GM10248 (cell line): ENCODE measurements around the gene ESYT1.

Experiments used
- CTCF ChIA-PET: fragments of 300-600 bp; sonication (Branson Sonifier 250); formaldehyde crosslinking; extraction: SDS; loops from one replicate; lab custom pipeline; 2021; ENCODE audit warnings: antibody characterized with exemption; lab: Yijun Ruan, JAX
- POLR2A ChIA-PET: fragments of 350-650 bp; sonication (Branson Sonifier 250); formaldehyde crosslinking; extraction: SDS; loops from one replicate; lab custom pipeline; 2020; ENCODE audit warnings: antibody characterized with exemption; lab: Yijun Ruan, JAX
- DNase-seq: peaks from one replicate; pipeline ENCODE4 v3.0.0; 2012; ENCODE audit errors: extremely low spot score
- CTCF ChIP-seq: IDR thresholded peaks from 2 replicates; pipeline ENCODE4 v1.5.1; 2012; ENCODE audit warnings: mild to moderate bottlenecking, low read depth; ENCODE audit errors: extremely low read depth, missing control alignments, control extremely low read depth

ESYT1 gene

GRCh38 chr12:56152132-56152755 is 24.2 kb downstream of the ESYT1 start, which contains the start of gene MYL6B:
Gene MYL6B, plus strand, starts transcription at chr12:56152587. Its CDS starts 1,332 bp downstream, at chr12:56153919.
- ChIA-PET POLR2A (interaction anchor here (0.6 to 1.0 kb wide), 3 partner anchors 24 to 97 kb away, joined by 3 to 4 read pairs (median 3); partner anchors contain the start of genes ESYT1 and ZC3H10), CTCF (interaction anchor here (0.8 to 1.4 kb wide), 5 partner anchors 11 to 48 kb away, joined by 3 to 7 read pairs (median 4); partner anchors contain the start of genes PA2G4, SMARCC2 and ZC3H10)
- DNase-seq = peak; percentile 95
- no peak for TF ChIP-seq CTCF

DNA sequence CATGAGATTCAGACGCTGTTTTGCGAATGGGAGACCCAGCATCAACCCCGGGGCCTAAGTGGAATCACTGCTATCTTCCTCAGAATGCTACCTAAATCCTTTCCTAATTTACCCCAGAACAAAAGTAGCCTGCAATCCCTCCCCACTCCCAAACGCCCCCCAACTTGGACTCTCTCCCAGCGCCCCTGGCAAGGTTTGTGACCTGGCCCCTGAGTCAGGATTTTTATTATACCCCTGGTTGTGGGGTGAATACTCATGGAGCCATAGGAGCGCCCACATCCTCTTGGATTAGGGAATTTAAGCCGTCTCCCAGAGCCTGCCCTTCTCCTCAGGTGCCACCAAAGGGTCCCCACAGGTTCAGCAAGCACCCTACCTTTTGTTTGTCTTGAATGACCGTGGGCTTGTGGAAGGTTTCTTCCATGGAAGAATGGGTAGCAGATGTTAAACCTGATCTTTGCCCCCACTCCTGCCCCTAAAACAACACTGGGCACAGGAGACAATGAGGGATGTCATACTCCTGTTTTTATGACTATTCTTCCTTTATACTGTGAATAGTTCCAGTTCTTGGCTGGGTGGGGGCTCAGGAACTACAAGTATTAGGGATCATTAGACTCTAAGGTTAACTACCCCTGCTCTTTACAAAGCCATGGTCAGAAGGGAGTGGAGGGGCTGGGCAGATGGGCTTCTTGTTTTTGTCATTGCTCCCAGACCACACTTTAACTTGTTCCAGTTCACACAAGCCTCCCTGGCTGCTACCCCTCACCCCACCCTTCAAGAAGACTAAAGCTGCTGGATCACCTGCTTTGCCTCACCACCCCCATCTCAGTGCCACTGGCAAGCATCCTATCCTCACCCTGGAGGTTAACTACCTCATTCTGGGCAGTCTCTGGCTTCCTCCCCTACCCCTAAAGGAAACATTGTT is 24.9 kb downstream of the ESYT1 start:
- DNase-seq = no peak
- ChIA-PET POLR2A (no interaction called here), CTCF (interaction anchor here (3.8 kb wide), 1 partner anchor 34 kb away, joined by 16 read pairs; the partner anchor contains the start of gene ZC3H10)
- no peak for TF ChIP-seq CTCF

GRCh38 chr12:56153678-56154065 is 25.6 kb downstream of the ESYT1 start:
- POLR2A ChIA-PET = no interaction called here
- DNase-seq = no peak
- CTCF ChIA-PET = interaction anchor here (1.0 to 3.8 kb wide), 3 partner anchors 14 to 36 kb away, joined by 3 to 16 read pairs (median 6); partner anchors contain the start of genes SMARCC2 and ZC3H10
- no peak for TF ChIP-seq CTCF

DNA sequence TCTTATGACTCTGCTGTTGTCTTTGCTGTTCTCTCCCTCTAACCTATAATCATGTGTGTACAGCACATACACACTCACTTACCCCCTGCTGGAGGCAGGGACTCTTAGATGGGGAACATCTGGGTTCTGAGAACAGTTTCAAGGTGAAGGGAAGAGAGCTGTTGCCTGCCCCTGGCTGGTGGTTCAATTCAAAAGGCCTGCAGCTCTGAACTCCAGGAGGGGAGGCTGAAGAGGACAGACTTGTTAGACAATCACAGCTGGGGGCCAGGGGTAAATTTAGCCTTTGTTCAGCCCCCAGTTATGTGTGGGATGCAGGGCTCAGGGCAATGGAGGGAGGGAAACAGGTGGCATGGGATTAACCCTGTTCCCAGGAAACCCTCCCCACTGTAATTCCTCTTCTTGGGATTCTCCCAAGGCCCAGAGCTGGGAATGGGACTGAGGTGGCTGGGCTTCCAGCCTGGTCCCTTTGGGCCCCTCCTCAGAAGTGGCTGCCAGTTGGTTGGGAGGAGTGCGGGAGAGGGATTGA is 26.2 kb downstream of the ESYT1 start:
- ChIA-PET CTCF (interaction anchor here (1.0 to 3.8 kb wide), 4 partner anchors 14 to 38 kb away, joined by 3 to 16 read pairs (median 4); partner anchors contain the start of genes SMARCC2 and ZC3H10), POLR2A (interaction anchor here (0.9 kb wide), 1 partner anchor 36 kb away, joined by 3 read pairs; the partner anchor contains the start of gene ZC3H10)
- no peak for TF ChIP-seq CTCF
- no peak for DNase-seq

DNA sequence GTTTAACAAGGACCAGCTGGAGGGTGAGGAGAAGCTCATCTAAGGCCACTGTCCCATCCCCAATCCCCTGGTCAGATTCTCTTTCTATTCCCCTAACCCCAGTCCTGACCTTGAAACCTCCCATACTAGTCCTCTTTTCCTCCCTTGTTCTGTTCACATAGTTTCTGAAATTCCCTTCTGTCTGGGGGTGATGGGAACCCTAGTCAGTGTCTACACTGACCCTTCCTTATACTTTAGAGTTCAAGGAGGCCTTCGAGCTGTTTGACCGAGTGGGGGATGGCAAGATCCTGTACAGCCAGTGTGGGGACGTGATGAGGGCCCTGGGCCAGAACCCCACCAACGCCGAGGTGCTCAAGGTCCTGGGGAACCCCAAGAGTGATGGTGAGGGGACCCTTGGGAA is 26.8 kb downstream of the ESYT1 start:
- DNase-seq = no peak
- no peak for TF ChIP-seq CTCF
- ChIA-PET POLR2A (interaction anchor here (0.9 kb wide), 1 partner anchor 37 kb away, joined by 3 read pairs; the partner anchor contains the start of gene ZC3H10), CTCF (interaction anchor here (1.0 to 3.8 kb wide), 5 partner anchors 15 to 37 kb away, joined by 3 to 16 read pairs (median 4); partner anchors contain the start of genes SMARCC2 and ZC3H10)
